Ureter (tissue), 1 donor: ENCODE results near the gene PCDHB6. TPM values are rescaled to one million over a fixed set of nuclear protein-coding genes. Genes with fewer than 3 reads are reported as not detected.

Experiments used
- total RNA-seq: library from RNA; stranded (reverse); gene quantifications from one replicate; pipeline ENCODE4 v1.2.4, GENCODE V29; 2023
- donor health status: DM: yes; HTN: yes; CAD: no.

Gene PCDHB6
- total RNA-seq, 1 donor from 2014 or later = 1.6 TPM

Other genes with a start within 250 kb of the PCDHB6 start
- gene PCDHAC1, start 223.8 kb upstream of the PCDHB6 start, total RNA-seq = 0.47 TPM
- gene PCDHAC2, start 183.6 kb upstream of the PCDHB6 start, total RNA-seq = 4.0 TPM
- gene PCDHB1, start 98.7 kb upstream of the PCDHB6 start, total RNA-seq = 0.13 TPM
- 1.8 TPM for gene PCDHB2, start 55.4 kb upstream of the PCDHB6 start, total RNA-seq
- 1.1 TPM for gene PCDHB3, start 49.6 kb upstream of the PCDHB6 start, total RNA-seq
- gene PCDHB4, start 28.2 kb upstream of the PCDHB6 start, total RNA-seq = 2.2 TPM
- gene PCDHB5, start 14.9 kb upstream of the PCDHB6 start, total RNA-seq = 2.9 TPM
- gene PCDHB7, start 22.6 kb downstream of the PCDHB6 start, total RNA-seq = 2.4 TPM
- 1.7 TPM for gene PCDHB8, start 27.7 kb downstream of the PCDHB6 start, total RNA-seq
- gene PCDHB16, start 32.3 kb downstream of the PCDHB6 start, total RNA-seq = 3.4 TPM
- 1.9 TPM for gene PCDHB9, start 37.1 kb downstream of the PCDHB6 start, total RNA-seq
- 2.5 TPM for gene PCDHB10, start 42.3 kb downstream of the PCDHB6 start, total RNA-seq
- 2.1 TPM for gene PCDHB11, start 49.6 kb downstream of the PCDHB6 start, total RNA-seq
- gene PCDHB12, start 58.7 kb downstream of the PCDHB6 start, total RNA-seq = 2.8 TPM
- gene PCDHB13, start 63.9 kb downstream of the PCDHB6 start, total RNA-seq = 6.2 TPM
- gene PCDHB14, start 73.3 kb downstream of the PCDHB6 start, total RNA-seq = 6.8 TPM
- gene PCDHB15, start 95.3 kb downstream of the PCDHB6 start, total RNA-seq = 4.3 TPM
- gene SLC25A2, start 154.0 kb downstream of the PCDHB6 start, total RNA-seq = 1.3 TPM
- 56.6 TPM for gene TAF7, start 170.7 kb downstream of the PCDHB6 start, total RNA-seq
- gene PCDHGA1, start 180.5 kb downstream of the PCDHB6 start, total RNA-seq = 0.57 TPM
- 2.6 TPM for gene PCDHGA2, start 188.7 kb downstream of the PCDHB6 start, total RNA-seq
- gene PCDHGA3, start 193.8 kb downstream of the PCDHB6 start, total RNA-seq = 2.9 TPM
- gene PCDHGB1, start 200.0 kb downstream of the PCDHB6 start, total RNA-seq = 3.0 TPM
- 4.2 TPM for gene PCDHGA4, start 205.0 kb downstream of the PCDHB6 start, total RNA-seq
- 4.3 TPM for gene PCDHGB2, start 209.9 kb downstream of the PCDHB6 start, total RNA-seq
- 4.6 TPM for gene PCDHGA5, start 214.1 kb downstream of the PCDHB6 start, total RNA-seq
- 3.2 TPM for gene PCDHGB3, start 220.2 kb downstream of the PCDHB6 start, total RNA-seq
- 6.1 TPM for gene PCDHGA6, start 223.8 kb downstream of the PCDHB6 start, total RNA-seq
- 5.8 TPM for gene PCDHGA7, start 232.7 kb downstream of the PCDHB6 start, total RNA-seq
- 8.0 TPM for gene PCDHGB4, start 237.6 kb downstream of the PCDHB6 start, total RNA-seq
- 3.3 TPM for gene PCDHGA8, start 242.6 kb downstream of the PCDHB6 start, total RNA-seq
- 12.1 TPM for gene PCDHGB5, start 247.9 kb downstream of the PCDHB6 start, total RNA-seq